ENCODE results near the gene MRC2. TPM values are rescaled to one million over a fixed set of nuclear protein-coding genes. Genes with fewer than 3 reads are reported as not detected.

Gene MRC2
- total RNA-seq, 3 donors from 2014 or later (not counting 1 experiment from before 2014, with no cell fraction given), result 0.23 to 0.54 (median 0.50) TPM

DNA sequence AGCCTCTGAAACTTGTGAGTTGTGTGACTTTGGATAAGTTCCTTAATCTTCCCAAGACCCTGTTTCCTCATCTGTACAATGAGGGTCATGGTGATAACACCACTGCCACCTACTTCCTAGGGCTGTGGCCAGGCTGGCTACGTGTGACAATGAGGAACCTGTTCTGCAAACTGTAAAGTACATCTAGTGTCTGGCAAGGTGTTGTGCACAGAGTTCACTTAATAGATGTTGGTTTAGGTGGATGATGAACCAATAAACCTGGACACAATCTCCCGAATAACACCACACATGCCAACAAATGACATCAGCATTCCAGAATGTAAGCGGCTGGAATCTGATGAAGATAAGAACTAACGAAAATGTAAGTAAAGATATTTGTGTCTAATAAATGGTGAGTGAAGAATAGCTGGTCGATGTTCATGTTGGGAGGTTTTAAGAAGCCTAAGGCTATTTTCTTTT lies 98.3 kb downstream of the MRC2 start:
- TF ChIP-seq, protein P1, sequence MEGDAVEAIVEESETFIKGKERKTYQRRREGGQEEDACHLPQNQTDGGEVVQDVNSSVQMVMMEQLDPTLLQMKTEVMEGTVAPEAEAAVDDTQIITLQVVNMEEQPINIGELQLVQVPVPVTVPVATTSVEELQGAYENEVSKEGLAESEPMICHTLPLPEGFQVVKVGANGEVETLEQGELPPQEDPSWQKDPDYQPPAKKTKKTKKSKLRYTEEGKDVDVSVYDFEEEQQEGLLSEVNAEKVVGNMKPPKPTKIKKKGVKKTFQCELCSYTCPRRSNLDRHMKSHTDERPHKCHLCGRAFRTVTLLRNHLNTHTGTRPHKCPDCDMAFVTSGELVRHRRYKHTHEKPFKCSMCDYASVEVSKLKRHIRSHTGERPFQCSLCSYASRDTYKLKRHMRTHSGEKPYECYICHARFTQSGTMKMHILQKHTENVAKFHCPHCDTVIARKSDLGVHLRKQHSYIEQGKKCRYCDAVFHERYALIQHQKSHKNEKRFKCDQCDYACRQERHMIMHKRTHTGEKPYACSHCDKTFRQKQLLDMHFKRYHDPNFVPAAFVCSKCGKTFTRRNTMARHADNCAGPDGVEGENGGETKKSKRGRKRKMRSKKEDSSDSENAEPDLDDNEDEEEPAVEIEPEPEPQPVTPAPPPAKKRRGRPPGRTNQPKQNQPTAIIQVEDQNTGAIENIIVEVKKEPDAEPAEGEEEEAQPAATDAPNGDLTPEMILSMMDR (IDR thresholded peaks at IDR 0.05), result no peak
- H3K4me1 Mint-ChIP-seq, result peaks cover 31 to 37% of the 10 kb centered on the region in 2 donors
- no peaks in the 10 kb centered on the region for H3K36me3 Mint-ChIP-seq
- Histone ChIP-seq H3K27me3 (ENCODE audit: control insufficient read depth, insufficient read depth, low read length) (no peaks in the 10 kb centered on the region), H3K9me3 (ENCODE audit: control insufficient read depth, insufficient read depth, low read length) (no peaks in the 10 kb centered on the region), H3K27ac (ENCODE audit: low read length) (peak overlapping the region; percentile 92), H3K4me3 (ENCODE audit: low read length) (no peak overlapping the region), H3K4me1 (ENCODE audit: control insufficient read depth, insufficient read depth, low read length) (peaks cover 25% of the 10 kb centered on the region), H3K36me3 (ENCODE audit: control insufficient read depth, insufficient read depth, low read length) (no peaks in the 10 kb centered on the region)
- intact Hi-C loops (cut with micrococcal nuclease), result no loop called here
- H3K4me3 Mint-ChIP-seq, result peak overlapping the region; percentile 4
- DNase-seq, result no peak
- no peak for ATAC-seq
- peak overlapping the region; percentile 97 to 98 for H3K27ac Mint-ChIP-seq
- H3K27me3 Mint-ChIP-seq (ENCODE audit: low read depth in 2 of 2), result no peaks in the 10 kb centered on the region
- H3K9me3 Mint-ChIP-seq, result no peaks in the 10 kb centered on the region
- 69% methylated on average over 4 of the region's 5 CpGs for WGBS (ENCODE audit: insufficient coverage)

DNA sequence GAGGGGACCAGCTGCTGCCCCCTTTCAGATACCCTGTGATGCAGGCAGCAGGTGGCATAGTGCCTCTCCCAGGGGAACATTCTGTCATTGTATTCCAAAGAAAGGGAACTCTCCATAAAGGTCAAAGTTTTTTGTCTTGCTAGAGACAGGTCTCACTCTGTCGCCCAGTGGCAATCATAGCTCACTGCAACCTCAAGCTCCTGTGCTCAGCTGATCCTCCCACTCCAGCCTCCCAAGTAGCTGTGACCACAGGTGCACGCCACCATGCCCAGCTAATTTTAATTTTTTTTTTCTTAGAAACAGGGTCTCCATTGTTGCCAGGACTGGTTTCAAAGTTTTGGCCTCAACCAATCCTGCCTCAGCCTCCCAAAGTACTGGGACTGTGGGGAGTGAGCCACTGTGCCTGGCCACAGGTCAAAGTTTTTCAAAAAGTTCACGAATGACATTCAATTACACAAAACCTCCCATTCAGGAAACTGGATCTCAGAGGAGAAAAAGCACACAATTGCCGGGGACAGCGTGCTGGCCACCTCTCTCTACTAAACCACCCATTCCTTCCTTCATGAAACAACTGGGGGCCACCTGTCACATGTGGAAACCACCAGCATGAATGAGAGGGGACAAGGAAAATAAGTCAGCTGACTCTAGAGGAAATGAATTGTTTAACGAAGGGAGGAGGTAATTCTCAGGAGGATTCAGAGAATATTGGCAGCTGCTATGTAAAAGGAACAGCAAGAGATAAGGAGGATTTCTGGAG lies 100.6 kb downstream of the MRC2 start:
- Mint-ChIP-seq H3K4me3 (no peak overlapping the region), H3K27me3 (ENCODE audit: low read depth in 2 of 2) (no peaks in the 10 kb centered on the region), H3K36me3 (no peaks in the 10 kb centered on the region), H3K9me3 (no peaks in the 10 kb centered on the region), H3K27ac (peak overlapping the region in 1 of 2 donors; percentile 66), H3K4me1 (peaks cover 31 to 33% of the 10 kb centered on the region in 2 donors)
- TF ChIP-seq, protein P1 (IDR thresholded peaks at IDR 0.05), result no peak
- ATAC-seq, result no peak
- Histone ChIP-seq H3K4me3 (ENCODE audit: low read length) (no peak overlapping the region), H3K36me3 (ENCODE audit: control insufficient read depth, insufficient read depth, low read length) (no peaks in the 10 kb centered on the region), H3K27ac (ENCODE audit: low read length) (no peak overlapping the region), H3K9me3 (ENCODE audit: control insufficient read depth, insufficient read depth, low read length) (no peaks in the 10 kb centered on the region), H3K4me1 (ENCODE audit: control insufficient read depth, insufficient read depth, low read length) (peaks cover 25% of the 10 kb centered on the region), H3K27me3 (ENCODE audit: control insufficient read depth, insufficient read depth, low read length) (no peaks in the 10 kb centered on the region)
- intact Hi-C loops (cut with micrococcal nuclease), result no loop called here
- no peak for DNase-seq
- WGBS (ENCODE audit: insufficient coverage), result 56% methylated on average over 5 of the region's 6 CpGs

DNA sequence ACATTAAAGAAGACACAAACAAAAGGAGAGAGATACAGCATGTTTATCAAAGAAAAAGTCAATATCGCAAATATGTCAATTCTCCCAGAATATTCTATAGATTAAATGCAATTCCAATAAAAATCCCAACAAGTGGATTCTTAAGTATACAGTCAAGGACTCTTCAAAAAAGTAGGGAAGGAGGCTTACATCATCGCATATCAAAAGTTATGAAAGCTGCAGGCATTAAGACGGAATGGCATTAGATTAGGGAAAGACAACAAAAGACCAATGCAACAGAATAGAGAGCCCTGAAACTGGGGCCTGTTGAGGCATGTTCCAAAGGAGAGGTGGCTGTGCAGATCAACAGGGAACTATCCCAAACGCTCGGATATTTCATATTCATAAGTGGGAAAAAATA lies 104.7 kb downstream of the MRC2 start:
- Histone ChIP-seq H3K4me3 (ENCODE audit: low read length) (no peak overlapping the region), H3K27me3 (ENCODE audit: control insufficient read depth, insufficient read depth, low read length) (no peaks in the 10 kb centered on the region), H3K4me1 (ENCODE audit: control insufficient read depth, insufficient read depth, low read length) (no peaks in the 10 kb centered on the region), H3K36me3 (ENCODE audit: control insufficient read depth, insufficient read depth, low read length) (no peaks in the 10 kb centered on the region), H3K27ac (ENCODE audit: low read length) (no peak overlapping the region), H3K9me3 (ENCODE audit: control insufficient read depth, insufficient read depth, low read length) (no peaks in the 10 kb centered on the region)
- TF ChIP-seq, protein P1 (IDR thresholded peaks at IDR 0.05), result no peak
- Mint-ChIP-seq H3K9me3 (no peaks in the 10 kb centered on the region), H3K36me3 (no peaks in the 10 kb centered on the region), H3K27ac (no peak overlapping the region), H3K4me3 (no peak overlapping the region), H3K4me1 (no peaks in the 10 kb centered on the region), H3K27me3 (ENCODE audit: low read depth in 2 of 2) (no peaks in the 10 kb centered on the region)
- DNase-seq (no peak), ATAC-seq (no peak)
- intact Hi-C loops (cut with micrococcal nuclease), result no loop called here
- WGBS (ENCODE audit: insufficient coverage), result 95% methylated on average over 2 of the region's 5 CpGs

Data from natural killer cell (primary cell).